H9 (cell line): ENCODE data around the gene ZNF646. TPM values are rescaled to one million over a fixed set of nuclear protein-coding genes. Genes with fewer than 3 reads are reported as not detected.
A peak's percentile ranks its signal among the peaks of the same experiment; 100 is the strongest.

Experiments
- DNase-seq: peaks from one replicate; pipeline ENCODE4 v3.0.0-alpha.2; 2017
- H2AFZ ChIP-seq: one replicate; pipeline ENCODE4 v1.6.1; 2013; ENCODE audit warnings: mild to moderate bottlenecking, low read length, control low read depth, moderate library complexity
- H2AK5ac ChIP-seq: 2 replicates; pipeline ENCODE4 v1.6.1; 2013; ENCODE audit warnings: low read length, control low read depth, mixed read lengths; ENCODE audit not compliant: insufficient read length
- H2BK120ac ChIP-seq: one replicate; pipeline ENCODE4 v1.6.1; 2013; ENCODE audit warnings: low read depth, mild to moderate bottlenecking, low read length, control low read depth, inconsistent platforms; ENCODE audit not compliant: poor library complexity, severe bottlenecking
- H2BK12ac ChIP-seq: 2 replicates; pipeline ENCODE4 v1.6.1; 2013; ENCODE audit warnings: low read length, control low read depth, mixed read lengths, low read depth; ENCODE audit not compliant: insufficient read length
- H2BK15ac ChIP-seq: 2 replicates; pipeline ENCODE4 v1.6.1; 2013; ENCODE audit warnings: low read depth, low read length, control low read depth
- H2BK20ac ChIP-seq: one replicate; pipeline ENCODE4 v1.6.1; 2013; ENCODE audit warnings: low read depth, mild to moderate bottlenecking, low read length, control low read depth, inconsistent platforms; ENCODE audit not compliant: poor library complexity, severe bottlenecking
- H2BK5ac ChIP-seq: 2 replicates; pipeline ENCODE4 v1.6.1; 2013; ENCODE audit warnings: low read length, control low read depth, mixed read lengths; ENCODE audit not compliant: insufficient read length
- H3K14ac ChIP-seq: 2 replicates; pipeline ENCODE4 v1.6.1; 2013; ENCODE audit warnings: low read length, control low read depth; ENCODE audit not compliant: insufficient read depth
- H3K18ac ChIP-seq: 2 replicates; pipeline ENCODE4 v1.6.1; 2013; ENCODE audit warnings: low read depth, mild to moderate bottlenecking, mixed read lengths, low read length, control low read depth; ENCODE audit not compliant: insufficient read length
- H3K23ac ChIP-seq: 2 replicates; pipeline ENCODE4 v1.6.1; 2013; ENCODE audit warnings: low read length, control low read depth, mixed read lengths, low read depth; ENCODE audit not compliant: insufficient read length
- H3K23me2 ChIP-seq: 2 replicates; pipeline ENCODE4 v1.6.1; 2013; ENCODE audit warnings: low read depth, mild to moderate bottlenecking, mixed read lengths, low read length, control low read depth; ENCODE audit not compliant: insufficient read length, poor library complexity, severe bottlenecking
- H3K27ac ChIP-seq: 2 replicates; pipeline ENCODE4 v1.5.1; 2013; ENCODE audit warnings: low read length, control low read depth, mixed read lengths, low read depth; ENCODE audit not compliant: insufficient read length
- H3K27me3 ChIP-seq: 2 replicates; pipeline ENCODE4 v1.6.1; 2013; ENCODE audit warnings: low read length, control low read depth, inconsistent platforms; ENCODE audit not compliant: insufficient read depth
- H3K4ac ChIP-seq: 2 replicates; pipeline ENCODE4 v1.6.1; 2013; ENCODE audit warnings: low read depth, mild to moderate bottlenecking, control low read depth, inconsistent platforms, low read length, moderate library complexity
- H3K4me1 ChIP-seq: 2 replicates; pipeline ENCODE4 v1.6.1; 2013; ENCODE audit warnings: low read length, control low read depth, inconsistent platforms; ENCODE audit not compliant: insufficient read depth
- H3K4me2 ChIP-seq: 2 replicates; pipeline ENCODE4 v1.6.1; 2013; ENCODE audit warnings: low read length, control low read depth, mixed read lengths; ENCODE audit not compliant: insufficient read length, insufficient read depth
- H3K56ac ChIP-seq: 2 replicates; pipeline ENCODE4 v1.6.1; 2013; ENCODE audit warnings: low read depth, mild to moderate bottlenecking, mixed read lengths, low read length, control low read depth; ENCODE audit not compliant: insufficient read length
- H3K79me1 ChIP-seq: 2 replicates; pipeline ENCODE4 v1.6.1; 2013; ENCODE audit warnings: low read depth, mild to moderate bottlenecking, moderate library complexity, low read length, control low read depth, inconsistent platforms; ENCODE audit not compliant: insufficient read depth, poor library complexity, severe bottlenecking
- H3K79me2 ChIP-seq: 2 replicates; pipeline ENCODE4 v1.6.1; 2013; ENCODE audit warnings: low read length, control low read depth, inconsistent platforms; ENCODE audit not compliant: insufficient read depth
- H3K9ac ChIP-seq: 2 replicates; pipeline ENCODE4 v1.6.1; 2013; ENCODE audit warnings: low read length, control low read depth, mixed read lengths; ENCODE audit not compliant: insufficient read length; ENCODE audit errors: extremely low read depth
- H3K9me3 ChIP-seq: one replicate; pipeline ENCODE4 v1.6.1; 2013; ENCODE audit warnings: low read depth, low read length, inconsistent platforms; ENCODE audit not compliant: control insufficient read depth
- H3T11ph ChIP-seq: one replicate; pipeline ENCODE4 v1.6.1; 2013; ENCODE audit warnings: mild to moderate bottlenecking, low read length, control low read depth, inconsistent platforms
- H4K20me1 ChIP-seq: one replicate; pipeline ENCODE4 v1.6.1; 2013; ENCODE audit not compliant: control insufficient read depth, insufficient read length, insufficient read depth
- H4K5ac ChIP-seq: 2 replicates; pipeline ENCODE4 v1.6.1; 2013; ENCODE audit warnings: low read depth, mild to moderate bottlenecking, mixed read lengths, low read length, control low read depth; ENCODE audit not compliant: insufficient read length
- H4K8ac ChIP-seq: replicated peaks from 2 replicates; pipeline ENCODE4 v1.6.1; 2013; ENCODE audit warnings: low read length, control low read depth, mixed read lengths, low read depth; ENCODE audit not compliant: insufficient read length
- H4K91ac ChIP-seq: 2 replicates; pipeline ENCODE4 v1.6.1; 2013; ENCODE audit warnings: low read depth, mild to moderate bottlenecking, moderate library complexity, mixed read lengths, low read length, control low read depth; ENCODE audit not compliant: insufficient read length
- H3K27ac Mint-ChIP-seq, 3 experiments: 2 replicates in 2 of 3; 3 replicates in 1 of 3; pipeline ENCODE4 v1.8.0; 2020 to 2021; ENCODE audit warnings: mixed read lengths in 3 of 3, mild to moderate bottlenecking in 1 of 3, moderate library complexity in 1 of 3
- H3K27me3 Mint-ChIP-seq: 2 replicates; pipeline ENCODE4 v1.8.0; 2021; ENCODE audit warnings: low read depth, mild to moderate bottlenecking, moderate library complexity, mixed read lengths
- H3K36me3 Mint-ChIP-seq, 3 experiments: 2 replicates in 2 of 3; 3 replicates in 1 of 3; pipeline ENCODE4 v1.8.0; 2020 to 2021; ENCODE audit warnings: low read depth in 3 of 3, mixed read lengths in 3 of 3; ENCODE audit not compliant: insufficient read depth in 1 of 3
- H3K4me1 Mint-ChIP-seq, 2 experiments: 2 replicates each; pipeline ENCODE4 v1.8.0; 2020; ENCODE audit warnings: mixed read lengths in 2 of 2
- H3K4me3 Mint-ChIP-seq, 2 experiments: 2 replicates in 1 of 2; 3 replicates in 1 of 2; pipeline ENCODE4 v1.8.0; 2020 to 2021; ENCODE audit warnings: mild to moderate bottlenecking in 2 of 2, mixed read lengths in 2 of 2, moderate library complexity in 1 of 2
- H3K9me3 Mint-ChIP-seq, 2 experiments: 2 replicates in 1 of 2; 3 replicates in 1 of 2; pipeline ENCODE4 v1.8.0; 2020; ENCODE audit warnings: mild to moderate bottlenecking in 2 of 2, mixed read lengths in 2 of 2, moderate library complexity in 1 of 2
- WGBS: extraction: QIAGEN DNeasy Blood & Tissue Kit; methylation state at CpG from one replicate; pipeline ENCODE4 v1.1.7; 2013; ENCODE audit warnings: missing lambda C conversion rate, low lambda C conversion rate, mixed read lengths; ENCODE audit not compliant: insufficient read length; ENCODE audit errors: extremely low coverage; 5-methylcytosine and 5-hydroxymethylcytosine counted together
- total RNA-seq: library from RNA; stranded (reverse); gene quantifications from 2 replicates; pipeline ENCODE4 v1.2.1, GENCODE V29; 2021
- TF ChIP-seq, protein P1 (sequence below): fragments of 200-600 bp; sonication (generic); conservative IDR thresholded peaks from 3 replicates; pipeline ENCODE4 v1.8.0; 2021; ENCODE audit warnings: antibody characterized with exemption, mild to moderate bottlenecking

The ZNF646 gene
- total RNA-seq, 1 experiment from 2014 or later: 29.2 TPM

DNA sequence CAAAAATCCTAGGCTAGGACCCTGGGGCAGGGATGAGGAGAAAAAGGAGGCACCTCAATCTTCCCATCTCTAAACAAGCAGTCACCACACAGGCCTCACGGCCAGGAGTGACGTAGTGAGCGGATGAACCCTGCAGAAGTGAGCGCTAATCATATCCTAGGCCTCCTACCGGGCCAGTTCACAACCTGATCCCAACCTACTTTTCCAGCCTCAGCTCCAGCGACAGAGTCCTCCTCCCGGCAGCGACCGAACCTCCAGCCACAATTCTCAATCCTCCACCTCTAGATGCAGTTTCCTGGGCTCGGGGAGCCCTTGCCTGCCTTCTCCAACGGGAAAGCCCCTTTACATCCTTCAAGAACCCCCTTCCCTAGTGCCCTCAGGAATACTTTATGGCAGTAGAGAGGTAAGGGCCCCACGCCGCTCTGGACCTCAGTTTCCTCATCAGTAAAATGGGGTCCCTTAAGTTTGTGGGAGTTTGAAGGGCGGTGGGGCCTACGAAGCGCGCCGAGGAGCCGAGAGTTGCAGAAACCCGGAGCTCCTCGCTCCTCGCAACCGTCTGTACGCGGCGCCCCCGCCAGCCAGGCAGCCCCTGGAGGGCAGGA, 1.6 kb upstream of the ZNF646 start:
- peak overlapping the region; percentile 42 for H2AFZ ChIP-seq
- peaks cover 9% of the 10 kb centered on the region for H3K23me2 ChIP-seq
- peak overlapping the region; percentile 92 for H3K9ac ChIP-seq
- peak overlapping the region; percentile 64 for H4K8ac ChIP-seq
- no peak overlapping the region for H3K56ac ChIP-seq
- peak overlapping the region; percentile 87 for H2BK5ac ChIP-seq
- H2BK15ac ChIP-seq: no peak overlapping the region
- H3K4me3 Mint-ChIP-seq: peak overlapping the region; percentile 92 to 93
- H3K4ac ChIP-seq: peak overlapping the region; percentile 63; the same call in 1 of the 2 replicates
- H3K18ac ChIP-seq: peak overlapping the region; percentile 96
- H3K14ac ChIP-seq: peak overlapping the region; percentile 98
- DNase-seq: no peak
- peak overlapping the region; percentile 87 to 97 (median 94); a peak in 5 of 7 replicates for H3K27ac Mint-ChIP-seq
- no peak overlapping the region for H3K27ac ChIP-seq
- no peaks in the 10 kb centered on the region for H3K9me3 ChIP-seq
- no peaks in the 10 kb centered on the region for H4K20me1 ChIP-seq
- no peaks in the 10 kb centered on the region; a peak in 1 of 5 replicates for H3K9me3 Mint-ChIP-seq
- H3K27me3 ChIP-seq: no peaks in the 10 kb centered on the region
- no peak overlapping the region for H2BK120ac ChIP-seq
- TF ChIP-seq, protein P1, sequence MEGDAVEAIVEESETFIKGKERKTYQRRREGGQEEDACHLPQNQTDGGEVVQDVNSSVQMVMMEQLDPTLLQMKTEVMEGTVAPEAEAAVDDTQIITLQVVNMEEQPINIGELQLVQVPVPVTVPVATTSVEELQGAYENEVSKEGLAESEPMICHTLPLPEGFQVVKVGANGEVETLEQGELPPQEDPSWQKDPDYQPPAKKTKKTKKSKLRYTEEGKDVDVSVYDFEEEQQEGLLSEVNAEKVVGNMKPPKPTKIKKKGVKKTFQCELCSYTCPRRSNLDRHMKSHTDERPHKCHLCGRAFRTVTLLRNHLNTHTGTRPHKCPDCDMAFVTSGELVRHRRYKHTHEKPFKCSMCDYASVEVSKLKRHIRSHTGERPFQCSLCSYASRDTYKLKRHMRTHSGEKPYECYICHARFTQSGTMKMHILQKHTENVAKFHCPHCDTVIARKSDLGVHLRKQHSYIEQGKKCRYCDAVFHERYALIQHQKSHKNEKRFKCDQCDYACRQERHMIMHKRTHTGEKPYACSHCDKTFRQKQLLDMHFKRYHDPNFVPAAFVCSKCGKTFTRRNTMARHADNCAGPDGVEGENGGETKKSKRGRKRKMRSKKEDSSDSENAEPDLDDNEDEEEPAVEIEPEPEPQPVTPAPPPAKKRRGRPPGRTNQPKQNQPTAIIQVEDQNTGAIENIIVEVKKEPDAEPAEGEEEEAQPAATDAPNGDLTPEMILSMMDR: no peak
- peaks cover 16 to 20% of the 10 kb centered on the region in 2 experiments for H3K4me1 Mint-ChIP-seq
- no peak overlapping the region for H2BK12ac ChIP-seq
- no peaks in the 10 kb centered on the region for H3K4me1 ChIP-seq
- H3K4me2 ChIP-seq: peak overlapping the region; percentile 89
- no peak overlapping the region for H2BK20ac ChIP-seq
- H3K23ac ChIP-seq: no peak overlapping the region
- peak overlapping the region; percentile 82 for H4K91ac ChIP-seq
- no peaks in the 10 kb centered on the region for H3K27me3 Mint-ChIP-seq
- H3K79me2 ChIP-seq: peaks cover 23% of the 10 kb centered on the region; the same call in 1 of the 2 replicates
- H4K5ac ChIP-seq: peak overlapping the region; percentile 78
- no CpG with 5 or more reads among the region's 27 CpGs for WGBS
- H3K79me1 ChIP-seq: peaks cover 11% of the 10 kb centered on the region
- H3T11ph ChIP-seq: peak overlapping the region; percentile 26
- no peak overlapping the region for H2AK5ac ChIP-seq
- peaks cover 7 to 16% (median 16%) of the 10 kb centered on the region in 3 experiments; a peak in 6 of 7 replicates for H3K36me3 Mint-ChIP-seq
